Stimulated activated CD8-positive, alpha-beta memory T cell treated with anti-CD3 and anti-CD28 coated beads, Interleukin-4, amount 100 ng/mL, for 1 hour (primary cell): ENCODE data around the gene GHDC.

Experiments used
- DNase-seq, 2 donors: peaks; one replicate each; pipeline ENCODE4 v3.0.0-alpha.2; 2020; ENCODE audit warnings: low read depth in 2 of 2, low spot score in 1 of 2

GHDC gene

GRCh38 chr17:42183741-42184711 lies 10.3 kb downstream of the GHDC start:
- peak; percentile 46 to 54 for DNase-seq

DNA sequence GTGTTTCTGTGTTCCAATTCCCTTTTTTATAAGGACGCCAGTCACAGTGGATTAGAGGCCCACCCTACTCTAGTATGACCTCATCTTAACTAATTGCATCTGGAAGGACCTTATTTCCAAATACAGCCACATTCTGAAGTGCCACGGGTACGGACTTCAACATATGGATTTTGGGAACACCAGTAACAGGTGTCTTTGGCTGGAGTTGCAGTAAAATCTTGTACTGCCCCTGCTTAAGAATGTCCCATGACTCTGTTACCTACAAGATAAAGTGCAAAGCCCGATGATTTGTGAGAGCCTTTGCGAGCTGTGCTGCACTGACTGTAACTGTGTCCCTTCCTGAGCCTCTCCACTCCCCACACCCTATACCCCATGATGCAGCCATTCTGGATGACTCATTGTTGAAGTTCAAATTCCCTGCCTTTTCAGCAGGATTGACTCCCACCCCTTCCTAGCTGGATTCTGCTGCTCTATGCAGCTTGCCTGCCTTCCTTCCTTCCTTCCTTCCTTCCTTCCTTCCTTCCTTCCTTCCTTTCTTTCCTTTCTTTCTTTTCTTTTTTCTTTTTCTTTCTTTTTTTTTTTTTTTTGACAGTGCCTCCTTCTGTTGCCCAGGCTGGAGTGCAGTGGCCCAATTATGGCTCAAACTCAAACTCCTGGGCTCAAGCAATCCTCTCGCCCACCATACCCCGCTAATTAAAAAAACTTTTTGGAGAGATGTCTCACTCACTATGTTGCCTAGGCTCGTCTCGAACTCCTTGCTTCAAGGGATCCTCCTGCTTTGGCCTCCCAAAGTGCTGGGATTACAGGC lies 11.2 kb downstream of the GHDC start:
- DNase-seq = no peak

DNA sequence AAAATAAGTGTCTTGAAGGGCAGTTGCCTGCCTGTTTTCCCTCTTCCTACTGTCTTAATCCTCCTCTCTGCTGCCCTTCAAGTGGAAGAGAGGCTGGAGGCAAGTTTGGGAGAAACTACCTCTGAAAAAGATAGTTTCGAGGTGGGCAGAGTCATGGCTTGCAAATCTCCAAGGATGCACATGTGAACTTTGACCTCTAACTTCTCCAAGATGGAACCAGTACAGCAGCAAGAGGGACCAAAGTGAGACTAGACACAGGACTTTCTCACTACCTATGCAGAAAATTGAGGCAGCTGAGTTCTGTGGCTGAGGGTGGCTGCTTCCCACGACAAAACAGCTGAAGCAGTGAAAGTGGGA lies 12.5 kb downstream of the GHDC start:
- no peak for DNase-seq

DNA sequence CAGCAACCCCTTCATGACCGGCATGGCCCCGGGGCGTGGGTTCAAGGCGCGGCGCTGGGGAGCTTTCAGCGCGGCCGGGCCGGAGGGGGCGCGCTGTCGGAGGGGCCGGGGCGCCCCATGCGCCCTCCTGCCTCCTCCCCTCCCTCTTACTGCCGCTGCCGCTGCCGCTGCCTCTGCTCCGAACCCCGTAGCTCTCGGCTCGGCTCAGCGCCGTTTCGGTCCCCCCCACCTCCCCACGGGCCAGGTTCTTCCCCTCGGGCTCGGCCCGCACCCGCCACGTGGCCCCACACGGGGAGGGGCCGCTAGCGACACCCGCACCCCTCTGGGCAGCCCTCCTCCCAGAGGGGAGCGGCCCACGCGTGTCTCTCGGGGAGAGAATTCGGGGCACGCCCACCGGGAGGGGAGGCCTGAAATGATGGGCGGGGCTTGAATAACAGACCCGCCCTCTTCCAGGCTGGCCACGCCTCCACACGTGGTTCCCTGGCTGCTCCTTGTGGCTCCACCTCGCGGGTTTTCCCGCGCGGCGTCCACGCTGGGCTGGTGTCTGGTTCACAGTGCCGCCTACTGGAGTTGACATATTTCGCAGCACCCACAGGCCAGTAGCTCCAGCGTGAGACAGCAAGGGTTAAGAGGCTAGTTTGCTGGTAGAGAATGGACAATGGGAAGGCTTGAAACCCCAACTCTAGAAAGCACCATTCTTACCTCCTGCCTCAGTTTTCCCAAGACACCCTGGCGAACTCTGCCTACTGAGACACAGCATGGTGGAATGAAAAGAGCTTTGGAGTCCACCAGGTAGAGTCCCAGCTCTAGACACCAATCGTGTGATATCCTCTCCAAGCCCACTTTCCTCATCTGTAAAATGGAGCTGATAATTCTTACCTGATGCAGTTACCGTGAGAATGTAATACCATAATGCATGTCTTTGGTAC lies 13.1 kb downstream of the GHDC start, which contains the start of gene KCNH4:
TSS of gene KCNH4 (minus strand) at position 221 of the 929 bp plus-strand sequence. CDS start at position 24, 197 bp downstream.
- peak; percentile 46 to 67 for DNase-seq

DNA sequence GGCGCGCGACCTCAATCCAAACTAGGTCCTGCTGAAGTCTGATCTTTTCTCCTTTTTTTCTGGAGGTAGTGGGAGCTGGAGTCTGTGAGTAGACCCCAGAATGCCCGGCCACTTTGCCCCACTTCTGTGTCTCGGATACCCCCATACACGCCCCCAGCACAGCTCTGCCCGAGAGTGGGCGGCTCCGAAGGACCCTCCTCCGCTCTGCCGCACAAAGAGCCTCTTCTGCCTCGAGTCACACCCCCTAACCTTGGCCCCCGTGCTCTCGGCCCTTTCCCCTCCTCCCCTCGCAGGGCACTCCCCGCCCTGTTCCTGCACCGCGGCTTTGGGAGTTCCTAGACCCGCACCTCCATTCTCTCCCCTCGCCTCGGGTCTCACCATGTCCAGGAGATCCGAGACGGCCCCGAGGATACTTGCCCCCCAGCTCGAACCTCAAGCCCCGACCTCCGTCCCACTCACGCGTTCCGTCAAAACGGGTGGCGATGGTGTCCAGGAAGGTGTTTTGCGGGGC lies 13.8 kb downstream of the GHDC start:
- DNase-seq = no peak

GRCh38 chr17:42179911-42180410 lies 14.3 kb downstream of the GHDC start:
- no peak for DNase-seq

- DNase-seq = no peak
These were observed 15.0 kb downstream of the GHDC start for GRCh38 chr17:42179335-42179734.

DNA sequence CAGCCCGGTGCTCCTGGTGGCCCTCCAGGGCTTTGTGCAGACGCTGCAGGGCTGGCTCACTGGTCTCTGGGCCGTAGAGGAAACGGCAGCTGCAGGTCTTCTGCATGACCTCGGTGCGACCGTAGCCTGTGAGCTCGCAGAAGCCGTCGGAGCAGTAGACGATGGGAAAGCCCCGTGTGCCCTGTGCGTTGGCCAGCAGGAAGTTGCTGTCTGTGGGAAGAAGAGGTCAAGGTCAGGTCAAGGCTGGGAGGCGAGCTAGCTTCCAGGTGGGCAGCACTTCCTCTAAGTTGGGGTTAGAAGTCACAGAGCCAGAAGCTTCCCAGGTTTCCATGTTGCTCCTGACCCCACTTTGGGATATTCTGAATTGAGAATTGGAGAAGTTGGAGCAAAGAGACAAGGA lies 15.5 kb downstream of the GHDC start:
- no peak for DNase-seq

DNA sequence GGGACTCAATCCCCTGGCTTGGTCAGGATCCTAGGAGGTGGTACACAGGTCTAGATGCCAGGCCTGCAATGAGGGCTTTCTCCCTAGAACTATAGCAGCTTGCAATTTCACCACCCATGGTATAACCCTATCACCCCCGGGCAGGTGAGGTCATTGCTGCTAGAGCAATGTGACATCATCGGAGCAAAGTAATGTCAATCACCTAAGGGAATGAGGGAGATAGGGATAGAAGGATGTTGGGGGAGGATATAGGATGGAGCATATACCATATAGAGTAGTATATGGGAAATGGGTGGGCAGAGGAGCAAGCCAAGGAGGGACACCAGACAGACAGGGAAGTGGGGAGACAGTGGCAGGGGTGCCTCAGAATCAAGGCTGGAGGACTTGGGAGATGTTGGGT lies 16.6 kb downstream of the GHDC start:
- DNase-seq = no peak

DNA sequence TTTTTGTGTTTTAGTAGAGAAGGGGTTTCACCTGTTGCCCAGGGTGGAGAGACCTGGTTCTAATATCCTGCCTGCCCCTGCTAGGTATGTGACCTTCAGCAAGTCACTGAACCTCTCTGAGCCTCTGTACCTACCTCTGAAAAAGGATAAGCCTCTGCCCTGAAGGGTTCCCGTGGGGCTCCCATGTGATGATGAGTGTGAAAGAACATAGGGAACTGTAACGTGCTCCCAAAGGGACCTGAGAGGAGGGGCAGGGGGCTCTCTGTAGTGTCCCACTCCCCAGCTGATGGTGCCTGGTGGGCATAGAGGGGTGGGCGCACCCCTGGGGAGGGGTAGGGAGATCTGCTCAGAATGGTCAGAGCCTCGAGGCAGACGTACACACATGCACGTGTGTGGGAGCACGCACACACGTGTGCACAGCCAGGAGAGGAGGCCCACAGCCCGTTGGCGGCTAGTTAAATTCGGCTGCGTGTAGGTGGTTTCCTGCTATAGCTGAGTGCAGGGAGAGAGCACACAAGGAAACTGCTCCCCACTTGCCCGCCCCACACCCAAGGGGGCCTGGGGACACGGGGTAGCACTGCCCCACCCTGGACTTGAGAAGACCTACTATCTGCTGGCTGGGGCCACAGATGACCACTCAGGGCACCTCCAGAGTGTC lies 20.0 kb downstream of the GHDC start:
- no peak for DNase-seq

- no peak for DNase-seq
These were observed 22.5 kb downstream of the GHDC start for GRCh38 chr17:42171831-42172230.

GRCh38 chr17:42169351-42169750 lies 24.9 kb downstream of the GHDC start:
- no peak for DNase-seq

- DNase-seq = no peak
These were observed 26.5 kb downstream of the GHDC start for GRCh38 chr17:42167807-42168206.

GRCh38 chr17:42166196-42166763 lies 28.0 kb downstream of the GHDC start:
- no peak for DNase-seq

DNA sequence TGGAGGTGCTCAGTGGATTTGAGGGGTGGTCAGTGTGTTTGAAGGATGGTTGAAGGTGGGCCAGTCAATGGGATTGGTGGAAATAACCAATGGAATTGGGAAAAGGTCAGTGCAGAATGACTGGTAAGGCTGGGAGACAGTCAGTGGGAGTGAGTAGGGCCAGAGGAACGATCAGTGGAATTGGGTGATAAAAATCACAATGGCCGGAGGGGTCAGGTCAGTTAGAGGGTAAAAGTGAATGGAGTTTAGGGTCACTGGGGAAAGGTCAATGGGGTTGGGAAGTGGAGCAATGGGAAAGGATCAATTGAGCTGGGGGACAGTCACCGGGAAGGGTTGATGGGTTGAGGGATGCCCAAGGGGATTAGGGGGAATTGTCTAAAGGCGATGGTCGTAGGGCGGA lies 28.5 kb downstream of the GHDC start:
- no peak for DNase-seq

- no peak for DNase-seq
These were observed 30.4 kb downstream of the GHDC start for GRCh38 chr17:42163696-42164407.

GRCh38 chr17:42163113-42163512 lies 31.2 kb downstream of the GHDC start:
- no peak for DNase-seq

- no peak for DNase-seq
These were observed 33.8 kb downstream of the GHDC start for GRCh38 chr17:42160531-42160910.
